ENCODE results near the gene GPR68.
"Not testable (repeated sequence)": the region's sequence is repeated elsewhere in the genome, so short reads cannot be mapped to it uniquely, and the experiment has no call there.

Gene GPR68

DNA sequence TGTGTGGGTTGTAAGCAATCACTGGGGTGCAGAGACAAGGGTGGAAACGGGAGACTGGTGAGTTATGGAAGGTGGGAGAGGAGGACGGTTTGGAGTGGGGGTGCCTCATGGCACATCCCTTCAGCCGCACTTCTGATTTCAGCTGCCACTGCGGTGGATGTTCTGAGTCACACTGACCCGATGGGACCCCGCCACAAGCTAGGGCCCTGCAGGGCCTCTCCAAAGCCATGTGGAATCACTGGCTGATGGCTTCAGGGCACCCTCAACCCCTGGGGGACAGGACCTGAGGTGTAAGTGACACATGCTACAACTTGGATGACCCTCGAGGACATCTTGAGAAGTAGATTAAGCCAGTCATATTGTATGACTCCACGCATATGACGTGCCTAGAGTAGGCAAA, 53.7 kb downstream of the GPR68 start:
- no peak for DNase-seq (ENCODE audit: low read depth in 2 of 2)

DNA sequence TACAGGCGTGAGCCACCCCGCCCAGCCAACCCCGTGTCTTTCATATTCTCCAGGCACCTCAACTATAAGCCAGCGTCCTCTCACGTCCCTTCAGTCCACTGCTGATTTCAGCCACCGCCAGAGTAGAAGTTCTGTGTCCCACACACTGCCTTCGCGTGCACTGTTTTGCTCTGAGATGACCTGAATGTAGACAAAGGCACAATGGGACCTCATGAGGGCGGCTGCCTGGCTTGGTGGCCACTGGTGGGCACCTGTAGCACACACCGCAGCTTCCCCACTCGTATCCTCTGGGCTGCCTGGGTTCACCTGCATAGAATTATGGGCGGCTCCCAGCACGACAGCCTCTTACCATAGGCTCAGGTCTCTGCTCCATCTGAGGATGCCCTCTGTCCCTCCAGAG, 57.2 kb downstream of the GPR68 start:
- DNase-seq (ENCODE audit: low read depth in 2 of 2): no peak

DNA sequence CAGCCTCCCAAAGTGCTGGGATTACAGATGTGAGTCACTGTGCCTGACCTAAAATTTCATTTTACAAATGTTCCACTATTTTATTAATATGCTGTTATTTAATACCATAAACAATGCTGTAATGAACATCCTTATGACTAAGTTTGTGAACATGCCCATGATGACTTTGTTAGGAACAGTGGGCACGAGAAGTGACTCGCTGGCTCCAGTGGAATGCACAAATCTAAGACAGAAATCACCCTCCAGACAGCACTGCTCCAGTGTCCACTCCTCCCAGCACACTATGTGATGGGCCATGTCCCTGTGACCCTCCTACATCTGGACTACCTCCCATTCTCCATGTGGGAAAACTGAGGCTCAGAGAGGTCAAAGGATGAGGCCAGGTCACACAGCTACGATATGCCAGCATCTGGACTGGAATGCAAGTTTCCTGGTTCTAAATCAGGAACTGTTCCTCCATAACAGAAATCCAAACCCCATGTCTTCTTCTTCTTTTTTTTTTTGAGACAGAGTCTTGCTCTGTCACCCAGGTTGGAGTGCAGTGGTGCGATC, 57.9 kb downstream of the GPR68 start:
- DNase-seq (ENCODE audit: low read depth in 2 of 2): no peak

DNA sequence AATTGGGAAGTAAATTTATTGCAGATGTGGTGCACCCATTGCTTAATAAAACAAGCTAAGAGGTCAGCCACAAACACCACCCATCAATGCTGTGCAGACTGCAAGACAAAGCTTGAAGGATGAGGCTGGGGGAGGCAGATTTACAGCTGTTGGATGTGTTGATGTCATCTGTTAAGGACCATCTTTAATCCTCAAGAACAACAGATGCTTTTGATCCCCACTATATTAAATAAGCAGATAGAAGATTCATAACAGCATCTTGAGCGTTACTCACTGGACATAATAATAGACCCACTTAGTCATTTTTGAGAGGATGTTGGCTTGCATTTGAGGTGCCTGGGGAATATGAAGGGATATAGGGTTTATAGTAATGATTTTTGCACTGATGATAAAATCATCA, 58.8 kb downstream of the GPR68 start:
- DNase-seq (ENCODE audit: low read depth in 2 of 2): no peak

DNA sequence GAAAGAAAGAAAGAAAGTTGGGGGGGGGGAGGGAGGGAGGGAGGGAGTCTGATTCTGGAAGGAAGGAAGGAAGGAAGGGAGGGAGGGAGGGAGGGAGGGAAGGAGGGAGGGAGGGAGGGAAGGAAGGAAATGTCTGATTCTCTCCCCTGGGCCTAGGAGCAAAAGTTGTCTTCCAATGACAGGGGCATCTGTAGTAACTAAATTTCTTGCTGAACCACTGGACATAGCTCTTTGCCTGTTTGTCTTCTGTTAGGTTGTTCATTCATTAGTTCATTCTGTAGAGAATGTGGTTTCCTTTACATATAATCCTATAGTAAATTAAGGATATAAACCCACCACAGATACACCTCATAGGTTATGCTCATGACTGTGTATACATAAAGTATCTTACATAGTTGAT, 59.9 kb downstream of the GPR68 start:
- no peak for DNase-seq (ENCODE audit: low read depth in 2 of 2)

GRCh38 chr14:91182753-91183152, 61.8 kb downstream of the GPR68 start:
- not testable (repeated sequence) for DNase-seq (ENCODE audit: low read depth in 2 of 2)
